ENCODE results near the gene NUAK2.

- TF ChIP-seq, protein P1, sequence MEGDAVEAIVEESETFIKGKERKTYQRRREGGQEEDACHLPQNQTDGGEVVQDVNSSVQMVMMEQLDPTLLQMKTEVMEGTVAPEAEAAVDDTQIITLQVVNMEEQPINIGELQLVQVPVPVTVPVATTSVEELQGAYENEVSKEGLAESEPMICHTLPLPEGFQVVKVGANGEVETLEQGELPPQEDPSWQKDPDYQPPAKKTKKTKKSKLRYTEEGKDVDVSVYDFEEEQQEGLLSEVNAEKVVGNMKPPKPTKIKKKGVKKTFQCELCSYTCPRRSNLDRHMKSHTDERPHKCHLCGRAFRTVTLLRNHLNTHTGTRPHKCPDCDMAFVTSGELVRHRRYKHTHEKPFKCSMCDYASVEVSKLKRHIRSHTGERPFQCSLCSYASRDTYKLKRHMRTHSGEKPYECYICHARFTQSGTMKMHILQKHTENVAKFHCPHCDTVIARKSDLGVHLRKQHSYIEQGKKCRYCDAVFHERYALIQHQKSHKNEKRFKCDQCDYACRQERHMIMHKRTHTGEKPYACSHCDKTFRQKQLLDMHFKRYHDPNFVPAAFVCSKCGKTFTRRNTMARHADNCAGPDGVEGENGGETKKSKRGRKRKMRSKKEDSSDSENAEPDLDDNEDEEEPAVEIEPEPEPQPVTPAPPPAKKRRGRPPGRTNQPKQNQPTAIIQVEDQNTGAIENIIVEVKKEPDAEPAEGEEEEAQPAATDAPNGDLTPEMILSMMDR (IDR thresholded peaks at IDR 0.05) = no peak
- TF ChIP-seq POLR2A (IDR thresholded peaks at IDR 0.05) = no peak
Measured at GRCh38 chr1:205342986-205343385, 21.4 kb upstream of the NUAK2 start.

Data from uterus (tissue), 2 donors.